ENCODE measurements around the gene MBNL2. TPM values are rescaled to one million over a fixed set of nuclear protein-coding genes. Genes with fewer than 3 reads are reported as not detected.

Gene MBNL2
- total RNA-seq, 2 experiments from 2014 or later, result 2.7 to 7.4 TPM

- Histone ChIP-seq H3K9me2 (ENCODE audit: insufficient read depth, low read length) (no peaks in the 10 kb centered on the region), H3K79me2 (ENCODE audit: insufficient read depth, low read depth, low read length) (peaks cover 56% of the 10 kb centered on the region), H3K4me1 (ENCODE audit: insufficient read depth, low read length, poor library complexity, severe bottlenecking) (peaks cover 39% of the 10 kb centered on the region), H2AFZ (ENCODE audit: low read length) (peak overlapping the region; percentile 72; the same call in 1 of the 2 replicates), H4K20me1 (ENCODE audit: insufficient read depth, low read length) (no peaks in the 10 kb centered on the region), H3K27ac (ENCODE audit: low read depth, low read length, poor library complexity, severe bottlenecking) (peak overlapping the region; percentile 65), H3K9me3 (ENCODE audit: low read length) (no peaks in the 10 kb centered on the region), H3K36me3 (ENCODE audit: insufficient read depth, low read length) (no peaks in the 10 kb centered on the region), H3K4me2 (ENCODE audit: low read length) (peak overlapping the region; percentile 94), H3K4me3 (ENCODE audit: low read depth, low read length, poor library complexity, severe bottlenecking) (peak overlapping the region; percentile 89)
- TF ChIP-seq CTCF (conservative IDR thresholded peaks at IDR 0.05; ENCODE audit: low read length) (no peak), EZH2phosphoT487 (IDR thresholded peaks at IDR 0.05; ENCODE audit: borderline replicate concordance, low read depth, low read length) (no peak)
- ChIA-PET POLR2A (interaction anchor here (0.6 to 1.7 kb wide), 9 partner anchors 44 to 729 kb away, joined by 3 to 8 read pairs (median 5); partner anchors contain the start of gene IPO5), CTCF (ENCODE audit: unreplicated experiment) (no interaction called here)
- no peak for DNase-seq (ENCODE audit: low spot score)
- intact Hi-C loops (cut with micrococcal nuclease; ENCODE audit: unreplicated experiment), result loop anchor here (2.0 to 10.0 kb wide), 2 partner anchors 120 to 208 kb away; no protein-coding TSS in a partner anchor
- BruUV-seq (replicated peaks), result no TSS peak
Measured at GRCh38 chr13:97224544-97225300, 2.6 kb downstream of the MBNL2 start.

GRCh38 chr13:97225533-97225932 is 3.4 kb downstream of the MBNL2 start:
- ChIA-PET CTCF (ENCODE audit: unreplicated experiment) (no interaction called here), POLR2A (interaction anchor here (0.5 to 1.7 kb wide), 4 partner anchors 26 to 207 kb away, joined by 3 to 8 read pairs (median 6); no protein-coding TSS in a partner anchor)
- TF ChIP-seq EZH2phosphoT487 (IDR thresholded peaks at IDR 0.05; ENCODE audit: borderline replicate concordance, low read depth, low read length), result no peak
- no peak for TF ChIP-seq CTCF (conservative IDR thresholded peaks at IDR 0.05; ENCODE audit: low read length)
- no peaks in the 10 kb centered on the region for H3K9me3 ChIP-seq (ENCODE audit: low read length)
- no peaks in the 10 kb centered on the region for H3K9me2 ChIP-seq (ENCODE audit: insufficient read depth, low read length)
- no TSS peak for BruUV-seq (replicated peaks)
- peak overlapping the region; percentile 59 for H3K27ac ChIP-seq (ENCODE audit: low read depth, low read length, poor library complexity, severe bottlenecking)
- peaks cover 56% of the 10 kb centered on the region for H3K79me2 ChIP-seq (ENCODE audit: insufficient read depth, low read depth, low read length)
- H3K36me3 ChIP-seq (ENCODE audit: insufficient read depth, low read length), result no peaks in the 10 kb centered on the region
- peak; percentile 37 for DNase-seq (ENCODE audit: low spot score)
- peak overlapping the region; percentile 89 for H3K4me3 ChIP-seq (ENCODE audit: low read depth, low read length, poor library complexity, severe bottlenecking)
- intact Hi-C loops (cut with micrococcal nuclease; ENCODE audit: unreplicated experiment), result loop anchor here (2.0 to 10.0 kb wide), 2 partner anchors 119 to 207 kb away; no protein-coding TSS in a partner anchor
- no peaks in the 10 kb centered on the region for H4K20me1 ChIP-seq (ENCODE audit: insufficient read depth, low read length)
- peaks cover 39% of the 10 kb centered on the region for H3K4me1 ChIP-seq (ENCODE audit: insufficient read depth, low read length, poor library complexity, severe bottlenecking)
- peak overlapping the region; percentile 84 for H2AFZ ChIP-seq (ENCODE audit: low read length)
- H3K4me2 ChIP-seq (ENCODE audit: low read length), result peak overlapping the region; percentile 94

GRCh38 chr13:97226013-97226412 is 3.9 kb downstream of the MBNL2 start:
- Histone ChIP-seq H4K20me1 (ENCODE audit: insufficient read depth, low read length) (no peaks in the 10 kb centered on the region), H3K4me2 (ENCODE audit: low read length) (peak overlapping the region; percentile 94), H3K36me3 (ENCODE audit: insufficient read depth, low read length) (no peaks in the 10 kb centered on the region), H2AFZ (ENCODE audit: low read length) (peak overlapping the region; percentile 84), H3K4me3 (ENCODE audit: low read depth, low read length, poor library complexity, severe bottlenecking) (peak overlapping the region; percentile 89), H3K4me1 (ENCODE audit: insufficient read depth, low read length, poor library complexity, severe bottlenecking) (peaks cover 39% of the 10 kb centered on the region), H3K27ac (ENCODE audit: low read depth, low read length, poor library complexity, severe bottlenecking) (peak overlapping the region; percentile 59), H3K9me3 (ENCODE audit: low read length) (no peaks in the 10 kb centered on the region), H3K79me2 (ENCODE audit: insufficient read depth, low read depth, low read length) (peaks cover 56% of the 10 kb centered on the region), H3K9me2 (ENCODE audit: insufficient read depth, low read length) (no peaks in the 10 kb centered on the region)
- intact Hi-C loops (cut with micrococcal nuclease; ENCODE audit: unreplicated experiment), result loop anchor here (10.0 kb wide), 1 partner anchor 119 kb away; no protein-coding TSS in a partner anchor
- ChIA-PET POLR2A (interaction anchor here (0.5 to 1.7 kb wide), 3 partner anchors 25 to 207 kb away, joined by 3 to 7 read pairs (median 5); no protein-coding TSS in a partner anchor), CTCF (ENCODE audit: unreplicated experiment) (no interaction called here)
- BruUV-seq (replicated peaks), result no TSS peak
- DNase-seq (ENCODE audit: low spot score), result peak; percentile 11
- TF ChIP-seq EZH2phosphoT487 (IDR thresholded peaks at IDR 0.05; ENCODE audit: borderline replicate concordance, low read depth, low read length), result no peak
- no peak for TF ChIP-seq CTCF (conservative IDR thresholded peaks at IDR 0.05; ENCODE audit: low read length)

Measured in OCI-LY7 (cell line).